GM18499 (cell line): ENCODE results near the gene DNAH5.

Experiments
- ATAC-seq: cut with Tn5 transposase; IDR thresholded peaks from one replicate; pipeline ENCODE4 v1.9.1; 2021; ENCODE audit warnings: moderate number of reproducible peaks; ENCODE audit not compliant: insufficient read depth, unreplicated experiment

DNAH5 gene

GRCh38 chr5:13941468-13941867, 3.0 kb downstream of the DNAH5 start:
- no peak for ATAC-seq

GRCh38 chr5:13939638-13940037, 4.8 kb downstream of the DNAH5 start:
- ATAC-seq = no peak

GRCh38 chr5:13934921-13935320, 9.6 kb downstream of the DNAH5 start:
- ATAC-seq = no peak

GRCh38 chr5:13934125-13934524, 10.4 kb downstream of the DNAH5 start:
- ATAC-seq = no peak

- no peak for ATAC-seq
These were observed 11.9 kb downstream of the DNAH5 start for GRCh38 chr5:13932561-13932960.

GRCh38 chr5:13932011-13932410, 12.5 kb downstream of the DNAH5 start:
- no peak for ATAC-seq

GRCh38 chr5:13930541-13931171, 13.8 kb downstream of the DNAH5 start:
- no peak for ATAC-seq

GRCh38 chr5:13926731-13927130, 17.8 kb downstream of the DNAH5 start:
- no peak for ATAC-seq

GRCh38 chr5:13921578-13921977, 22.9 kb downstream of the DNAH5 start:
- ATAC-seq = no peak

GRCh38 chr5:13919786-13920185, 24.7 kb downstream of the DNAH5 start:
- ATAC-seq = no peak

GRCh38 chr5:13919087-13919486, 25.4 kb downstream of the DNAH5 start:
- no peak for ATAC-seq

GRCh38 chr5:13917061-13917460, 27.4 kb downstream of the DNAH5 start:
- ATAC-seq = no peak

- no peak for ATAC-seq
These were observed 30.5 kb downstream of the DNAH5 start for GRCh38 chr5:13913962-13914361.

GRCh38 chr5:13910637-13911288, 33.7 kb downstream of the DNAH5 start:
- ATAC-seq = no peak

GRCh38 chr5:13910201-13910600, 34.3 kb downstream of the DNAH5 start:
- ATAC-seq = no peak

GRCh38 chr5:13909271-13909670, 35.2 kb downstream of the DNAH5 start:
- no peak for ATAC-seq

- no peak for ATAC-seq
These were observed 45.9 kb downstream of the DNAH5 start for GRCh38 chr5:13898569-13898968.

- ATAC-seq = no peak
These were observed 66.1 kb downstream of the DNAH5 start for GRCh38 chr5:13878357-13878756.

GRCh38 chr5:13866792-13867191, 77.7 kb downstream of the DNAH5 start:
- no peak for ATAC-seq

- ATAC-seq = no peak
These were observed 79.2 kb downstream of the DNAH5 start for GRCh38 chr5:13865312-13865711.

- no peak for ATAC-seq
These were observed 84.3 kb downstream of the DNAH5 start for GRCh38 chr5:13860146-13860545.
